Duodenal mucosa (tissue), 2 donors: ENCODE results near the gene CHL1.

Experiments
- H3K27ac ChIP-seq: one replicate; pipeline ENCODE4 v1.7.0; 2013; ENCODE audit warnings: low read depth, low read length
- H3K27me3 ChIP-seq, 2 donors: one replicate each; pipeline ENCODE4 v1.7.0; 2013; ENCODE audit warnings: low read length in 2 of 2, control low read depth in 1 of 2; ENCODE audit not compliant: insufficient read depth in 2 of 2, control insufficient read depth in 1 of 2
- H3K36me3 ChIP-seq, 2 donors: one replicate each; pipeline ENCODE4 v1.7.0; 2013; ENCODE audit warnings: low read length in 2 of 2, control low read depth in 1 of 2; ENCODE audit not compliant: insufficient read depth in 2 of 2, control insufficient read depth in 1 of 2
- H3K4me1 ChIP-seq, 2 donors: one replicate each; pipeline ENCODE4 v1.7.0; 2013; ENCODE audit warnings: low read length in 2 of 2, control low read depth in 1 of 2; ENCODE audit not compliant: insufficient read depth in 2 of 2, control insufficient read depth in 1 of 2
- H3K4me3 ChIP-seq, 2 donors: one replicate each; pipeline ENCODE4 v1.7.0; 2013; ENCODE audit warnings: low read length in 2 of 2, low read depth in 1 of 2
- H3K9ac ChIP-seq, 2 donors: one replicate each; pipeline ENCODE4 v1.7.0; 2013; ENCODE audit warnings: low read length in 2 of 2, low read depth in 1 of 2
- H3K9me3 ChIP-seq, 2 donors: one replicate each; pipeline ENCODE4 v1.7.0; 2013; ENCODE audit warnings: low read length in 2 of 2, control low read depth in 1 of 2; ENCODE audit not compliant: control insufficient read depth in 1 of 2

The CHL1 gene

GRCh38 chr3:449711-450110 lies 253.1 kb downstream of the CHL1 start:
- Histone ChIP-seq H3K36me3 (no peaks in the 10 kb centered on the region), H3K9ac (no peak overlapping the region), H3K27ac (no peak overlapping the region), H3K4me1 (no peaks in the 10 kb centered on the region), H3K9me3 (no peaks in the 10 kb centered on the region), H3K27me3 (no peaks in the 10 kb centered on the region), H3K4me3 (no peak overlapping the region)

GRCh38 chr3:452221-452620 lies 255.7 kb downstream of the CHL1 start:
- Histone ChIP-seq H3K27ac (no peak overlapping the region), H3K27me3 (no peaks in the 10 kb centered on the region), H3K9me3 (no peaks in the 10 kb centered on the region), H3K4me3 (no peak overlapping the region), H3K9ac (no peak overlapping the region), H3K36me3 (no peaks in the 10 kb centered on the region), H3K4me1 (no peaks in the 10 kb centered on the region)

- Histone ChIP-seq H3K27me3 (no peaks in the 10 kb centered on the region), H3K9me3 (no peaks in the 10 kb centered on the region), H3K4me1 (no peaks in the 10 kb centered on the region), H3K4me3 (no peak overlapping the region), H3K27ac (no peak overlapping the region), H3K36me3 (no peaks in the 10 kb centered on the region), H3K9ac (no peak overlapping the region)
These were observed 256.5 kb downstream of the CHL1 start for GRCh38 chr3:453106-453505.

GRCh38 chr3:454986-455385 lies 258.4 kb downstream of the CHL1 start:
- no peak overlapping the region for H3K9ac ChIP-seq
- no peaks in the 10 kb centered on the region for H3K9me3 ChIP-seq
- H3K27ac ChIP-seq, result no peak overlapping the region
- H3K36me3 ChIP-seq, result no peaks in the 10 kb centered on the region
- H3K4me1 ChIP-seq, result no peaks in the 10 kb centered on the region
- H3K27me3 ChIP-seq, result no peaks in the 10 kb centered on the region
- no peak overlapping the region for H3K4me3 ChIP-seq

- no peak overlapping the region for H3K27ac ChIP-seq
- no peak overlapping the region for H3K9ac ChIP-seq
These were observed 261.6 kb downstream of the CHL1 start for GRCh38 chr3:458124-458523.

GRCh38 chr3:458653-459310 lies 262.2 kb downstream of the CHL1 start:
- Histone ChIP-seq H3K9ac (no peak overlapping the region), H3K9me3 (no peaks in the 10 kb centered on the region), H3K27ac (no peak overlapping the region), H3K36me3 (no peaks in the 10 kb centered on the region), H3K27me3 (no peaks in the 10 kb centered on the region), H3K4me3 (no peak overlapping the region), H3K4me1 (no peaks in the 10 kb centered on the region)

More at GRCh38 chr3:458124-458523, 261.6 kb downstream of the CHL1 start:
- no peaks in the 10 kb centered on the region for H3K36me3 ChIP-seq
- H3K4me3 ChIP-seq, result no peak overlapping the region
- H3K27me3 ChIP-seq, result no peaks in the 10 kb centered on the region
- no peaks in the 10 kb centered on the region for H3K9me3 ChIP-seq
- no peaks in the 10 kb centered on the region for H3K4me1 ChIP-seq
